WI38 (cell line): ENCODE results near the gene VCX2.
"Not testable (repeated sequence)": the region's sequence is repeated elsewhere in the genome, so short reads cannot be mapped to it uniquely, and the experiment has no call there.

ENCODE experiments used
- H3K4me3 ChIP-seq: 2 replicates; pipeline ENCODE4 v1.5.1; 2011; ENCODE audit warnings: low read depth, mild to moderate bottlenecking, control low read depth, low read length
- TF ChIP-seq, protein P1 (sequence below): IDR thresholded peaks from 2 replicates; pipeline ENCODE4 v1.5.1; 2012; ENCODE audit warnings: low read depth, mild to moderate bottlenecking, control low read depth, low read length

Gene VCX2

DNA sequence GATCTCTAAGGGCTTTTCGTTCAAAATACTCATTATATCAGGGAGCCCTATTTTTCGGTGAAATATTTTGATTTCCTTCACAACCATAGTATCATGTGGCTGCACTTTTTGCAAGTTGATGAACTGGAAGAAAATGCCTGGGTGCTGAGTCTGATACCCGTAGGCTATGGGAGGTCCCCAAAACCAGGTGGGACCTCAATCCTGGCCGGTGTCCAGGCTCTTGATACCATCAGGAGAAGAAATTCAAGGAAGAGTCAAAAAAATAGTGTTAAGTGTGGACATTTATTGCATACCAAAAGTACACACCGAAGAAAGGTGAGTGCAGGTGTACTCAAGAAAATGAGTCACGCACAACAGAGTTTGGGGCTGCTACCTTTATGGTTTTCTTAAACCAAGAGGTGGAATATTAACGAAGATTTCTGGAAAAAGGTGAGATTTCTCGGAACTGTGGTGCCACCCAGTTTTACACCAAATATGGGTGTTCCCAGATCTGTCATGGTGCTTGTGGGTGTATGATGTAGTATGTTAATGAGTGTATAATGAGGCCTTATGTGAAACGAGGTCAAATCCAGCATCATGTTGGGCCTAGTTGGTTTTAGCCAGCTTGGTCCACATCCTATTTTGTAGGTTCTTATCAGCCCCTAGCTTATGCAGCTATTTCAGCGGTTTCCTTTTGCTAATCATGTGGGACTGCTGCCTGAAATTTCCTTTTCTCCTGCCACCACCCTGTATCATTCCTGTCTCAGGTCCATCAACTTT lies 29.9 kb downstream of the VCX2 start:
- TF ChIP-seq, protein P1, sequence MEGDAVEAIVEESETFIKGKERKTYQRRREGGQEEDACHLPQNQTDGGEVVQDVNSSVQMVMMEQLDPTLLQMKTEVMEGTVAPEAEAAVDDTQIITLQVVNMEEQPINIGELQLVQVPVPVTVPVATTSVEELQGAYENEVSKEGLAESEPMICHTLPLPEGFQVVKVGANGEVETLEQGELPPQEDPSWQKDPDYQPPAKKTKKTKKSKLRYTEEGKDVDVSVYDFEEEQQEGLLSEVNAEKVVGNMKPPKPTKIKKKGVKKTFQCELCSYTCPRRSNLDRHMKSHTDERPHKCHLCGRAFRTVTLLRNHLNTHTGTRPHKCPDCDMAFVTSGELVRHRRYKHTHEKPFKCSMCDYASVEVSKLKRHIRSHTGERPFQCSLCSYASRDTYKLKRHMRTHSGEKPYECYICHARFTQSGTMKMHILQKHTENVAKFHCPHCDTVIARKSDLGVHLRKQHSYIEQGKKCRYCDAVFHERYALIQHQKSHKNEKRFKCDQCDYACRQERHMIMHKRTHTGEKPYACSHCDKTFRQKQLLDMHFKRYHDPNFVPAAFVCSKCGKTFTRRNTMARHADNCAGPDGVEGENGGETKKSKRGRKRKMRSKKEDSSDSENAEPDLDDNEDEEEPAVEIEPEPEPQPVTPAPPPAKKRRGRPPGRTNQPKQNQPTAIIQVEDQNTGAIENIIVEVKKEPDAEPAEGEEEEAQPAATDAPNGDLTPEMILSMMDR = no peak
- no peak overlapping the region for H3K4me3 ChIP-seq

GRCh38 chrX:8139716-8140115 lies 31.4 kb downstream of the VCX2 start:
- no peak overlapping the region for H3K4me3 ChIP-seq
- TF ChIP-seq, protein P1 = no peak

DNA sequence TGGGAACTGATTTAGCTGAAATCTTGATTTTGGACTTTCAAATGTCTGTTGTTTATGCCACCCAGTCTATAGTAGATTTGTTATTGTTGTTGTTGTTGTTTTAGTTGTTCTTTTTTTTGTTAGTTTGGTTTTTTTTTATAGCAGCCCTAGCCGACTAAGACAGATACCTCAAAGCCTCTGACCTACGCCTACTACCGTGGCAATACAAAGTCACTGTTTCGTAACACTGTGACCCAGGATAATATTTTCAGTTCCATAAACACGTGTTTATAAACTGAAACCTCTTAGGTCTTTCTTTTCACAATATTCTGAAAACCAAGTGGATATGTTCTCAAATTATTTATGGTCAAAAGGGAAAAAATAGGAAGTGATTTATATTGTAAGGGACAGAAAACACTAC lies 32.8 kb downstream of the VCX2 start:
- H3K4me3 ChIP-seq = no peak overlapping the region

DNA sequence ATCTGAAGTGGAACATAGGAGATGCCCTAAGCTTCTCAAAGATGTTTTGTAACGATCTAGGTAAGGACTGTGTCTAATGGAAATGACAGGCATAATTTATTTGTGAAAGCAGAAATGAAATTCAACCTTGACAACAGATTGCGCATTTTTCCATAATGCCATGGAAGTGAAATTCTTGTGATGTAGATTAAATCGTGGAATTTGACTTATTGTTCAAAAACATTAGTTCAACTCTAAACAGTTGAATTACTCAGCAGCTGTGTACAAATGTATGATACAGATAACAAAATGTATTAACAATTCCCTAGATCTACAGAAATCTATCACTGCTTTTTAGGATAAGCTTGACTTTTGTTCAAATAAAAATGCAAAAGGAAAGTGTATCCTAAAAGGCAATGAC lies 44.4 kb downstream of the VCX2 start:
- TF ChIP-seq, protein P1 = no peak
- H3K4me3 ChIP-seq = no peak overlapping the region

More for the DNA sequence above, 32.8 kb downstream of the VCX2 start:
- TF ChIP-seq, protein P1 = no peak

DNA sequence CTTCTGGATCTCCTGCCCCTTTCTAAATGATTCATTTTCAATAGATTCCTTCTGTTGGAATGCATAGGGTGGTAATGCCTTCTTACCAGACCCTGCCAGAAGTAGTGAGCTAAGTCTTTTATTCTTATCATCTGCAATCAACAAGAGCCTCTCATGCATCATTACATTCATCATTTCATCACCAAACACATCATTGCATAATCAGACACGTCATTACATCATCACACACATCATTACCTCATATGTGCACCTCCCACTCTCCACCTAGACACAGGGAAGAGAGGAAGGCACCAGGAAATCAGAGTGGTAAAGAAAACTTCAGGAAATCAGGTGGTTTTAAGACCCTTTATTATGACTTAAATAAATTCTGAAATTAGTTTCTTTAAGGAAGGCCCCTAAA lies 45.0 kb downstream of the VCX2 start:
- TF ChIP-seq, protein P1 = no peak
- no peak overlapping the region for H3K4me3 ChIP-seq

DNA sequence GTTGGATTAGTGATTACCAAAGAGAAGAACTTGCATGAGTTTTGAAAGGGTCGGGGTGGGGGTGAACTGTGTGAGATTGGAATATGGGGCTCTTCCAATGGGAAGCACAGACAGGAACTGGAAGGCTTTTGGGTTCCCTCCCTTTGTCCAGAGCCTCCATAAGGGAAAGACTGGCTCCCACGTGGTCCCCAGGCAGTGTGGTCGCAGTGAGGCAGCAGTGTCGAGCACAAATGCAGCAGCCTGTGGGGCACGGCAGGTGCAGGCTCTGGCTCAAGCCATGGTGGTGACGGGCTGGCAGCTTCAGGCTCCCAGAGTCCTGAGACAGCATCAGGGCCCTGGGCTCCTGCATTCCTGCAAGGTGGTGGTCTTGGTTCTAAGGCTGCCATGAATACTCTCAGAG lies 45.5 kb downstream of the VCX2 start:
- TF ChIP-seq, protein P1 = no peak
- no peak overlapping the region for H3K4me3 ChIP-seq

GRCh38 chrX:8122538-8122937 lies 48.5 kb downstream of the VCX2 start:
- TF ChIP-seq, protein P1 = no peak
- H3K4me3 ChIP-seq = no peak overlapping the region

- not testable (repeated sequence) for H3K4me3 ChIP-seq
These were observed 49.7 kb downstream of the VCX2 start for GRCh38 chrX:8121391-8121790.
